ENCODE results near the gene IL36A.

DNA sequence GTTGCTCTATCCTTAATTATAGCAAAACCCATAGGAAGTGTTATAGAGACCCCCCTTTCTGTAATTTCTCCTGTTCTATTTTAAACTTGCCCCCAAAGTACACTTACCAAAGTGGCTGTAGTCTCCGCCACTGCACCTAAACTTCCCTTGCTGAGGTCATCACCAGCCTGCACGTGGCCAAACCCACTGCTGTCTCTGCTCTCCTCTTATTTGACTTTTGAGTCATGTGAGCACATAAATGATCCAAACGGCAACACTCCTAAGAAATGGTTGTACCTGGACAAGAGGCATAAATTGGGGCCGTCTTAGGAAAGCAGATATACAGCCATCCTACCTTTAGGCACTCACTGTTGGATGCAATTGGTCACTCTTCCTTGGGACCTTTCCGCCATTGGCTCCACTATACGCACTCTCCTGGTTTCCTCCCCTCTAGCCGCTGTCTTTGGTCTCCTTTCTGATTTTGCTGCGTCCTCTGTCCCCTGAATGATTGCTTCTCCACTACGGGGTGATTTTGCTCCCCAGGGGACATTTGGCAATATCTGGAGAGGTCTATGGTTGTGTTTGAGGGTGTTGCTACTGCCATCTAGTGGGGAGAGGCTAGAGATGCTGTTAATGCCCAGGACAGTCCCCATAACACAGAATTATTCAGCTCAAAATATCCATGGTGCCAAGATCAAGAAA, 46.7 kb upstream of the IL36A start:
- TF ChIP-seq POLR2A (IDR thresholded peaks at IDR 0.05; ENCODE audit: low read length) (no peak), GATA1 (IDR thresholded peaks at IDR 0.05; ENCODE audit: low read depth, low read length) (no peak)

Measured in erythroblast (primary cell).